ENCODE measurements around the gene PCDH9.
A peak's percentile ranks its signal among the peaks of the same experiment; 100 is the strongest.

PCDH9 gene

GRCh38 chr13:67091603-67092002 is 138.5 kb downstream of the PCDH9 start:
- no peak overlapping the region for H3K4me3 ChIP-seq (ENCODE audit: low read length in 2 of 2)
- H3K27ac ChIP-seq (ENCODE audit: low read length) = no peak overlapping the region

GRCh38 chr13:67090856-67091255 is 139.3 kb downstream of the PCDH9 start:
- Histone ChIP-seq H3K27ac (ENCODE audit: low read length) (no peak overlapping the region), H3K4me1 (ENCODE audit: control insufficient read depth, insufficient read depth, low read length) (no peaks in the 10 kb centered on the region), H3K4me3 (ENCODE audit: low read length in 2 of 2) (no peak overlapping the region), H3K36me3 (ENCODE audit: control insufficient read depth in 2 of 2, insufficient read depth in 2 of 2, low read length in 2 of 2) (no peaks in the 10 kb centered on the region), H3K9ac (ENCODE audit: low read length in 2 of 2) (no peak overlapping the region), H3K9me3 (ENCODE audit: control insufficient read depth in 2 of 2, low read length in 2 of 2) (no peaks in the 10 kb centered on the region), H3K27me3 (ENCODE audit: control insufficient read depth in 1 of 2, insufficient read depth in 2 of 2, low read length in 2 of 2) (no peaks in the 10 kb centered on the region)

More at GRCh38 chr13:67091603-67092002, 138.5 kb downstream of the PCDH9 start:
- Histone ChIP-seq H3K36me3 (ENCODE audit: control insufficient read depth in 2 of 2, insufficient read depth in 2 of 2, low read length in 2 of 2) (no peaks in the 10 kb centered on the region), H3K9me3 (ENCODE audit: control insufficient read depth in 2 of 2, low read length in 2 of 2) (no peaks in the 10 kb centered on the region), H3K9ac (ENCODE audit: low read length in 2 of 2) (no peak overlapping the region), H3K27me3 (ENCODE audit: control insufficient read depth in 1 of 2, insufficient read depth in 2 of 2, low read length in 2 of 2) (no peaks in the 10 kb centered on the region), H3K4me1 (ENCODE audit: control insufficient read depth, insufficient read depth, low read length) (no peaks in the 10 kb centered on the region)

- Histone ChIP-seq H3K36me3 (ENCODE audit: control insufficient read depth in 2 of 2, insufficient read depth in 2 of 2, low read length in 2 of 2) (no peaks in the 10 kb centered on the region), H3K27ac (ENCODE audit: low read length) (no peak overlapping the region), H3K9ac (ENCODE audit: low read length in 2 of 2) (no peak overlapping the region), H3K9me3 (ENCODE audit: control insufficient read depth in 2 of 2, low read length in 2 of 2) (no peaks in the 10 kb centered on the region), H3K27me3 (ENCODE audit: control insufficient read depth in 1 of 2, insufficient read depth in 2 of 2, low read length in 2 of 2) (no peaks in the 10 kb centered on the region), H3K4me3 (ENCODE audit: low read length in 2 of 2) (peak overlapping the region in 1 of 2 donors; percentile 17), H3K4me1 (ENCODE audit: control insufficient read depth, insufficient read depth, low read length) (peaks cover 5% of the 10 kb centered on the region)
Measured at GRCh38 chr13:67087527-67087926, 142.6 kb downstream of the PCDH9 start.

GRCh38 chr13:67086260-67086659 is 143.9 kb downstream of the PCDH9 start:
- H3K4me1 ChIP-seq (ENCODE audit: control insufficient read depth, insufficient read depth, low read length) = peaks cover 5% of the 10 kb centered on the region
- H3K27ac ChIP-seq (ENCODE audit: low read length) = no peak overlapping the region
- H3K27me3 ChIP-seq (ENCODE audit: control insufficient read depth in 1 of 2, insufficient read depth in 2 of 2, low read length in 2 of 2) = no peaks in the 10 kb centered on the region
- no peak overlapping the region for H3K4me3 ChIP-seq (ENCODE audit: low read length in 2 of 2)
- H3K9me3 ChIP-seq (ENCODE audit: control insufficient read depth in 2 of 2, low read length in 2 of 2) = no peaks in the 10 kb centered on the region
- no peak overlapping the region for H3K9ac ChIP-seq (ENCODE audit: low read length in 2 of 2)
- H3K36me3 ChIP-seq (ENCODE audit: control insufficient read depth in 2 of 2, insufficient read depth in 2 of 2, low read length in 2 of 2) = no peaks in the 10 kb centered on the region

- H3K9me3 ChIP-seq (ENCODE audit: control insufficient read depth in 2 of 2, low read length in 2 of 2) = no peaks in the 10 kb centered on the region
- H3K36me3 ChIP-seq (ENCODE audit: control insufficient read depth in 2 of 2, insufficient read depth in 2 of 2, low read length in 2 of 2) = no peaks in the 10 kb centered on the region
- no peak overlapping the region for H3K4me3 ChIP-seq (ENCODE audit: low read length in 2 of 2)
- H3K27me3 ChIP-seq (ENCODE audit: control insufficient read depth in 1 of 2, insufficient read depth in 2 of 2, low read length in 2 of 2) = no peaks in the 10 kb centered on the region
- peaks cover 5% of the 10 kb centered on the region for H3K4me1 ChIP-seq (ENCODE audit: control insufficient read depth, insufficient read depth, low read length)
- no peak overlapping the region for H3K27ac ChIP-seq (ENCODE audit: low read length)
- H3K9ac ChIP-seq (ENCODE audit: low read length in 2 of 2) = no peak overlapping the region
Measured at GRCh38 chr13:67084066-67084465, 146.1 kb downstream of the PCDH9 start.

GRCh38 chr13:67083519-67083918 is 146.6 kb downstream of the PCDH9 start:
- Histone ChIP-seq H3K4me3 (ENCODE audit: low read length in 2 of 2) (no peak overlapping the region), H3K4me1 (ENCODE audit: control insufficient read depth, insufficient read depth, low read length) (peaks cover 5% of the 10 kb centered on the region), H3K9me3 (ENCODE audit: control insufficient read depth in 2 of 2, low read length in 2 of 2) (no peaks in the 10 kb centered on the region), H3K36me3 (ENCODE audit: control insufficient read depth in 2 of 2, insufficient read depth in 2 of 2, low read length in 2 of 2) (no peaks in the 10 kb centered on the region), H3K9ac (ENCODE audit: low read length in 2 of 2) (no peak overlapping the region), H3K27me3 (ENCODE audit: control insufficient read depth in 1 of 2, insufficient read depth in 2 of 2, low read length in 2 of 2) (no peaks in the 10 kb centered on the region), H3K27ac (ENCODE audit: low read length) (no peak overlapping the region)

GRCh38 chr13:67080351-67080750 is 149.8 kb downstream of the PCDH9 start:
- H3K9ac ChIP-seq (ENCODE audit: low read length in 2 of 2) = no peak overlapping the region
- H3K9me3 ChIP-seq (ENCODE audit: control insufficient read depth in 2 of 2, low read length in 2 of 2) = no peaks in the 10 kb centered on the region
- no peaks in the 10 kb centered on the region for H3K27me3 ChIP-seq (ENCODE audit: control insufficient read depth in 1 of 2, insufficient read depth in 2 of 2, low read length in 2 of 2)
- H3K4me1 ChIP-seq (ENCODE audit: control insufficient read depth, insufficient read depth, low read length) = peaks cover 5% of the 10 kb centered on the region
- no peaks in the 10 kb centered on the region for H3K36me3 ChIP-seq (ENCODE audit: control insufficient read depth in 2 of 2, insufficient read depth in 2 of 2, low read length in 2 of 2)
- H3K4me3 ChIP-seq (ENCODE audit: low read length in 2 of 2) = no peak overlapping the region
- no peak overlapping the region for H3K27ac ChIP-seq (ENCODE audit: low read length)

GRCh38 chr13:67078062-67078461 is 152.1 kb downstream of the PCDH9 start:
- Histone ChIP-seq H3K27ac (ENCODE audit: low read length) (no peak overlapping the region), H3K27me3 (ENCODE audit: control insufficient read depth in 1 of 2, insufficient read depth in 2 of 2, low read length in 2 of 2) (no peaks in the 10 kb centered on the region), H3K36me3 (ENCODE audit: control insufficient read depth in 2 of 2, insufficient read depth in 2 of 2, low read length in 2 of 2) (no peaks in the 10 kb centered on the region), H3K9ac (ENCODE audit: low read length in 2 of 2) (no peak overlapping the region), H3K9me3 (ENCODE audit: control insufficient read depth in 2 of 2, low read length in 2 of 2) (no peaks in the 10 kb centered on the region), H3K4me3 (ENCODE audit: low read length in 2 of 2) (no peak overlapping the region), H3K4me1 (ENCODE audit: control insufficient read depth, insufficient read depth, low read length) (no peaks in the 10 kb centered on the region)

- H3K27ac ChIP-seq (ENCODE audit: low read length) = no peak overlapping the region
- no peak overlapping the region for H3K9ac ChIP-seq (ENCODE audit: low read length in 2 of 2)
- no peaks in the 10 kb centered on the region for H3K4me1 ChIP-seq (ENCODE audit: control insufficient read depth, insufficient read depth, low read length)
- no peaks in the 10 kb centered on the region for H3K27me3 ChIP-seq (ENCODE audit: control insufficient read depth in 1 of 2, insufficient read depth in 2 of 2, low read length in 2 of 2)
- H3K4me3 ChIP-seq (ENCODE audit: low read length in 2 of 2) = no peak overlapping the region
- no peaks in the 10 kb centered on the region for H3K9me3 ChIP-seq (ENCODE audit: control insufficient read depth in 2 of 2, low read length in 2 of 2)
- no peaks in the 10 kb centered on the region for H3K36me3 ChIP-seq (ENCODE audit: control insufficient read depth in 2 of 2, insufficient read depth in 2 of 2, low read length in 2 of 2)
Measured at GRCh38 chr13:67077132-67077531, 153.0 kb downstream of the PCDH9 start.

- H3K9ac ChIP-seq (ENCODE audit: low read length in 2 of 2) = no peak overlapping the region
- no peaks in the 10 kb centered on the region for H3K9me3 ChIP-seq (ENCODE audit: control insufficient read depth in 2 of 2, low read length in 2 of 2)
- H3K27me3 ChIP-seq (ENCODE audit: control insufficient read depth in 1 of 2, insufficient read depth in 2 of 2, low read length in 2 of 2) = no peaks in the 10 kb centered on the region
- no peak overlapping the region for H3K27ac ChIP-seq (ENCODE audit: low read length)
- H3K36me3 ChIP-seq (ENCODE audit: control insufficient read depth in 2 of 2, insufficient read depth in 2 of 2, low read length in 2 of 2) = no peaks in the 10 kb centered on the region
- H3K4me1 ChIP-seq (ENCODE audit: control insufficient read depth, insufficient read depth, low read length) = no peaks in the 10 kb centered on the region
- no peak overlapping the region for H3K4me3 ChIP-seq (ENCODE audit: low read length in 2 of 2)
Measured at GRCh38 chr13:67076378-67076777, 153.8 kb downstream of the PCDH9 start.

GRCh38 chr13:67075239-67075638 is 154.9 kb downstream of the PCDH9 start:
- H3K9ac ChIP-seq (ENCODE audit: low read length in 2 of 2) = no peak overlapping the region
- no peaks in the 10 kb centered on the region for H3K9me3 ChIP-seq (ENCODE audit: control insufficient read depth in 2 of 2, low read length in 2 of 2)
- H3K4me3 ChIP-seq (ENCODE audit: low read length in 2 of 2) = no peak overlapping the region
- no peak overlapping the region for H3K27ac ChIP-seq (ENCODE audit: low read length)
- H3K27me3 ChIP-seq (ENCODE audit: control insufficient read depth in 1 of 2, insufficient read depth in 2 of 2, low read length in 2 of 2) = no peaks in the 10 kb centered on the region
- no peaks in the 10 kb centered on the region for H3K4me1 ChIP-seq (ENCODE audit: control insufficient read depth, insufficient read depth, low read length)
- H3K36me3 ChIP-seq (ENCODE audit: control insufficient read depth in 2 of 2, insufficient read depth in 2 of 2, low read length in 2 of 2) = no peaks in the 10 kb centered on the region
